ENCODE measurements around the gene TRAPPC8.
"Not testable (repeated sequence)": the region's sequence is repeated elsewhere in the genome, so short reads cannot be mapped to it uniquely, and the experiment has no call there.

TRAPPC8 gene

DNA sequence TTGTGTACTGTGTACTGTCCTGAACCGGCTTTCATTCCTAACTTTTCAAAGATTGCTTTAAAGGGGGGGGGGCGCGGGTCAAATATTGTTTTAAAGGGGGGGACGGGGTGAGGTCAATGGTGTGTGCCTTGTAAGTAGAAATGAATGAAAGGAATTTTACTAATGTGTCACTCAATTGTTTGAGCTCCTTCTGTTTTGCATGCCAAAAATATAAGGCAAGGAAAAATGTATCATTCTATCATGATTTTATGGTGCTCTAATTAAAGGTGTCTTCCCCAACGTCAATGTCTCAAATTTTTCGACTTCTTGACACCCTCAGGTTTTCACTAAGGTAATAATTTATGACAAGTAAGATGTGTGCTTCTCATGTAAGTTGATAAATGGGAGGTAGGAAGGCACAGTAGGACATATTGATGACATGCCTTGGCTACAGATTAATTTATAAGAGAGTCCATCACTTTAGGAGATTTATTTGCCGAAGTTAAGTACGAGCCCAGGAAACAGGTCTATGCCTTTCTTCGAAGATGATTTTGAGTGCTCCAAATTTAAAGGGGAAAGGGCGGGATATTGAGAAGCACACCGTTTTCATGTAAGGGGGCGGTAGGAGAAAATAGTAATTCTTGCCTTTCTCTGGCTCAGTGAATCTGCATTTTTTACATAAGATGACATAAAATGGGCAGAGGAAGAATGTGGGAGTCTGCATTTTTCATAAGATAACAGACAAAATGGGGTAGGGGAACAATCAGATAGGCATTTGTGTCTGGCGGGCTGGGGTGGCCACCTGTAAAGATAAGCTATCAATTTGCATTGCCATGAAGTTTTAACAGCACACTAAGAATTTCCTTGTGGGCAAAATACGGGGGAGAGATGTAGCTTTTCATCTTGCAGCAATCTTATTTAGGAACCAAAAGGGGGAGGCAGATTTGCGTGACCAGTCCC is 1.2 kb upstream of the TRAPPC8 start:
- no peak for DNase-seq

DNA sequence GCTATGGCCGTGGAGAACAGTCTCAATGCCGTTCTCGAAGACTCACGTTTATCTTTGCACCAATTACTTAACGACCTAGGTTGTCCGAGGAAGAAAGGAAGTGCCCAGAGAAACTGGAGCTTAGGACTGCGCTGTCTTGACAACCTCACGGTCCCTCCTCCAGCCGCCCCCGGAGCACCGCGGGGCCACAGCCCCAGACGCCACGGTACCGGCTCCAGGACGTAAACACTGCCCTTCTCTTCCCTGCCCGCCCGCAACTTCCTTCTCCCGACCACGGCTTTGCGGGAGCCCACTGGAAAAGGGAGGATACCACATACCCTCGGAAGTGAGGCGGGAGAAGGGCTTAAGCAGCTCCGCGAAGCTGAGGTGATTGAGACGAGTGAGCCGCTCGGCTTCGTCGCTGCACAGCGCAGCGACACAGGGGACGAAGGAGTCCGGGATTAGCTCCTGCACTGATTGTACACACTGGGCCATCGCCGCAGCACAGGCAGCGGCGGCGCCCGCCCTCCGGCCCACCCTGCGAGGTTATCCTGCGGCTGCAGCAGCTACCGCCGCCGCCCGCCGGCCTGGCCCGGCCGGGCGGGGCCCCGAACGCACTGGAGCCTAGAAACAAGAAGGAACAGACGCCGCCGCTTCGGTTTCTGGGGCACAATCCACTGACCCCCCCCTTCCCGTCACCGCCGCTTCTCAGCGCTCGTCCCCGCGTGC is 483 bp downstream of the TRAPPC8 start:
- peak; percentile 82 for DNase-seq

GRCh38 chr18:31941010-31941809 is 1.7 kb downstream of the TRAPPC8 start:
- DNase-seq: no peak

DNA sequence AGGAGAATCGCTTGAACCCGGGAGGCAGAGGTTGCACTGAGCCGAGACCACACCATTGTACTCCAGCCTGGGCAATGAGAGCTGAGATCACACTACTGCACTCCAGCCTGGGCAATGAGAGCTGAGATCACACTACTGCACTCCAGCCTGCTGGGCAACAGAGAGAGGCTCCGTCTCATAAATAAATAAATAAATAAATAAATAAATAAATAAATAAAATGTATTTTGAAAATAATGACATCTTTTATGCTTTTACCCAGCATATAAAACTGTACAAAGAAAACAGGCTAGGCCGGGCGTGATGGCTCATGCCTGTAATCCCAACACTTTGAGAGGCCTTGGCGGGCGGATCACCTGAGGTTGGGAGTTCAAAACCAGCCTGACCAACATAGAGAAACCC is 8.2 kb downstream of the TRAPPC8 start:
- not testable (repeated sequence) for DNase-seq

- no peak for DNase-seq
Measured at GRCh38 chr18:31931886-31932240, 11.1 kb downstream of the TRAPPC8 start.

DNA sequence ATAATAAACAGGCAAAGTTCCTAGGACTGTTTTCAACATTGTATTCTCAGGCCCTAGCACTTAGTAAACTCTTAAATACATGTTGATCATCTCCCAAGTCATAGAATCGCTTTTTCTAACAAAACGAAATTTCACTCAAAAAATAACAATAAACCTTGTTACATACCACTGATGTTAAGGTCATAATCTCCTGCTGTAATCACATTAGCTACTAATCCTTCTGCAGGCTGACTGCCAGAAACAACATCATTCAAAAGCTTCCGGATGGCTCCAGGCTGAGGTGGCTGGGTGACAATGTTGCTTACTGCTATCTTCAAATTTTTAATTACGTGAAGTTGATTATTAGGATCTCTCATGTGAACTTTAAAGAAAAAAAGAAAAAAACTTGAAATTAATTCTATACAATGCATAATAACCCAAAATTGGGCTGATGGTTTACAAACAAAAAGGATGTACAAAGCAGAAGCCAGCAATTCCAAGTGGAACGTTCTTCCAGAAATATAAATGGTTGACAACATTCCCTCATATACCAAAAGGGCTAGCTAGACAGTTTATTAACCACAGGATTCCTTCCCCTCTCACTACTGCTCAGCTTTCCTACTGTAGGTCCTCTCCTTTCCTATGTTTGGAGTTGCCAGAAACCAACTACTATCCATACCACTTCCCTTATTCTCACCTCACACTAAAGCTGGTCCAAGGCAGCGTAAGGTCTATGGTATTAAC is 11.6 kb downstream of the TRAPPC8 start:
- DNase-seq: no peak

DNA sequence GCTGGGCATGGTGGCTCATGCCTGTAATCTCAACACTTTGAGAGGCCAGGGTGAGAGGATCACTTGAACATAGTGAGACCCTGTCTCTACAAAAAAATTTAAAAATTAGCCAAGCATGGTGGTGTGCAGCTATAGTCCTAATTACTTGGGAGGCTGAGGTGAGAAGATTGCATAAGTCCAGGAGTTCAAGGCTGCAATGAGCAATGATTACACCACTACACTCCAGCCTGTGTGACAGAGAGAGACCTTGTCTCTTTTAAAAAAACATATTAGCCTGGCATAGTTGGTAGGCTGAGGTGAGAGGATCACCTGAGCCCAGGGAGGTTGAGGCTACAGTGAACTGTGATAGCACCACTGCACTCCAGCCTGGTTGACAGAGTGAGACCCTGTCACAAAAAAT is 13.7 kb downstream of the TRAPPC8 start:
- DNase-seq: no peak

DNA sequence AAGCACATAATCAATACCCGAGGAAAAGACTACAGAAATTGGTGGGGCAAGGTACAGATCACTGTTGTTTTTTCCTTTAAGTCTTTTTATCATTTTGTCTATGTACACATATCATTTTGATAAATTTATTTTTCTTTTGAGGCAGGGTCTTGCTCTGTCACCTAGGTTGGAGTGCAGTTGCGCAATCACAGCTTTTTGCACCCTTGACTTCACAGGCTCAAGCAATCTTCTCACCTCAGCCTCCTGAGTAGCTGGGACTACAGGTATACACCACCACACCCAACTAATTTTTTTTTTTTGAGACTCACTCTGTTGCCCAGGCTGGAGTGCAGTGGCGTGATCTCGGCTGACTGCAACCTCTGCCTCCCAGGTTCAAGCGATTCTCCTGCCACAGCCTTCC is 15.9 kb downstream of the TRAPPC8 start:
- DNase-seq: not testable (repeated sequence)

DNA sequence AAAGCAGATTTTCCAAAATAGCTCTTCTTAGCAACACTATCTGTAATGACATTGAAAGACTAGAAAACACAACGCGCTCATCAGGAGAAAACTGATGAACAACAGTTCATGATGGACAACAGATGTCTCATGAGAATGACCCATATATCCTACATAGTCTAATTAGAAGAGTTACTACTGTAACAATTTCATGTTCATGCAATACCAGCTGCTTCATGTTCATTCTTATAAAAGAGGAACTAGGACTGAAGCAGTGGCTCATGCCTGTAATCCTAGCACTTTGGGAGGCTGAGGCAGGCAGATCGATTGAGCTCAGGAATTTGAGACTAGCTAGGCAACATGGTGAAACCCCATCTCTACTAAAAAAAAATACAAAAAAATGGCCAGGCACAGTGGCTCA is 22.7 kb downstream of the TRAPPC8 start:
- no peak for DNase-seq

- not testable (repeated sequence) for DNase-seq
Measured at GRCh38 chr18:31919366-31919765, 23.6 kb downstream of the TRAPPC8 start.

DNA sequence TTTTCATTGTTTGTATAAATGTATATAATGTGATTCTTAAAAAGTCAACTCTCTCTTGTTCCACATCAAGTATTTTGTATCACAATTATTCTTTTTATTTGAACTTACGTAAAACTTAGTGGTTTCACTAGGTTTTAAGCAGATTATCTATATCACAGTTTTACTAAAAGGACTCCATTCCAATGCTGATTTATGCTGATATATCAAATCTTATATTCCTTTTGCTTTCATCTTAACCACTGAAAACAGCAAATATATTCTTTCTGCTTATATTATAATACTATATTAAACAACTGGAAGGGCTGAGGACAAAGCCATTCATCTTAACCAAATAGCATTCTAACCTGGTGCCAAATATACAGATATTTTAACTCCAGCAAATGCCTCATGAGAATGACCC is 24.2 kb downstream of the TRAPPC8 start:
- no peak for DNase-seq

DNA sequence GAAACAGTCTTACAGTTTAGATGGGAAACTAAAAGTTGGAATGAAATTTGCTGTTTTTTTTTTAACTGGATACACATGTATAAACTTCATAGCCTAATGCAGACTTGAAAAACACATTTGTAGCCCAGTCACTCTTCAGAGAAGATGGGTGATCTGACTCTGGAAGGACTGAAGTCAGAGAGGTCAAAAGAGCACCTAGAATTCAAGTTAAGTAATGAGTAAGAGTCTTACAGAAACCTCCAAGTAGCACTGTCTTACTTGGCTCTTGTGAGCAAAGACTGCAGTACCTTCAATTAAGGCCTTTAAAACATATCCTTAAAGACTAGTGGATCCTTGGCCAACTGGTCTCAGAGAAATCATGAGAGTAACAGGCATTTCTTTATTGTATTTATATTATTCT is 41.9 kb downstream of the TRAPPC8 start:
- no peak for DNase-seq

DNA sequence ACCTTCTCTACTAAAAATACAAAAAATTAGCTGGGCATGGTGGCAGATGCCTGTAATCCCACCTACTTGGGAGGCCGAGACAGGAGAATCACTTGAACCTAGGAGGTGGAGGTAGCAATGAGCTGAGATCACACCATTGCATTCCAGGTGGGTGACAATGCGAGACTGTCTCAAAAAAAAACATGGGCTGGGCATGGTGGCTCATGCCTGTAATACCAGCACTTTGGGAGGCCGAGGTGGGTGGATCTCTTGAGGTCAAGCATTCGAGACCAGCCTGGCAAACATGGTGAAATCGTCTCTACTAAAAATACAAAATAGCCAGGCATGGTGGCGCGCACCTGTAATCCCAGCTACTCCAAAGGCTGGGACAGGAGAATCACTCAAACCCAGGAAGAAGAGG is 43.2 kb downstream of the TRAPPC8 start:
- not testable (repeated sequence) for DNase-seq

DNA sequence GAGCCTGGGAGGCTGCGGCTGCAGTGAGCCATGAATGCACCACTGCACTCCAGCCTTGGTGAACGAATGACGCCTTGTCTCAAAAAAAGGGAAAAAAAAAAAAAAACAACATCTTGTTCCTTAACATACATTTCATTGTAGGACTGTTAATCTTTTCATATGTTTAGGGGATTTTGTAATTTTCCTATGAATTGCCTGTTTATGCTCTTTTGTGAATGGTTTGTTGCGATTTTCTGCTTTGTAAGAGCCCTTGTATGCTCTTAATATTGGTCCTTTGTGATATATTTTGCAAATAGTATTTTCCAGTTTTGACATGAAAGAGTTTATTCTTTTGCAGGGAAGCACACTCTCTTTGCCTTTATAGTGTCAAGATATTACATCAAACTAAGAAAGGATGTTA is 50.0 kb downstream of the TRAPPC8 start:
- no peak for DNase-seq

- DNase-seq: no peak
Measured at GRCh38 chr18:31891566-31891965, 51.4 kb downstream of the TRAPPC8 start.

GRCh38 chr18:31884020-31884419 is 58.9 kb downstream of the TRAPPC8 start:
- no peak for DNase-seq

DNA sequence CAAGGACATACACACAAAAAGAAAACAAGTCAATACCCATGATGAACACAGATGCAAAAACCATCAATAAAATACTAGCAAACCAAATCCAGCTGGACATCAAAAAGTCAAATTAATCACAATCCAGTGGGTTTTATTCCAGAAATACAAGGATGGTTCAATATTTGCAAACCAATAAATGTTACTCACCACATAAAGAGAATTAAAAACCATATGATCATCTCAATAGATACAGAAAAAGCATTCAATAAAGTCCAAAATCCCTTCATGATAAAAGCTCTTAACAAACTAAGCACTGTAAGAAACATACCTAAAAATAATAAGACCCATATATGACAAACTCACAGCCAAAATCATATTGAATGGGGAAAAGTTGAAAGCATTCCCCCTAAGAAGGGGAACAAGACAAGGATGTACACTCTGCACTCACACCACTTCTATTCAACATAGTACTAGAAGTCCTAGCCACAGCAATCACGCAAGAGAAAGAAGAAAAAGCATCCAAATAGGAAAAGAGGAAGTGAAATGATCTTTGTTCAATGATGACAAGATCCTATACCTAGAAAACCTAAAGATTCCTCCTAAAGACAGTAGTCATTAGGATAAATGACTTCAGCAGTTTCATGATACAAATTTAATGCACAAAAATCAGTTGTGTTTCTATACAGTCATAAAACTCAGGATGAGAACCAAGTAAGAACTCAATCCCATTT is 62.6 kb downstream of the TRAPPC8 start:
- DNase-seq: no peak

DNA sequence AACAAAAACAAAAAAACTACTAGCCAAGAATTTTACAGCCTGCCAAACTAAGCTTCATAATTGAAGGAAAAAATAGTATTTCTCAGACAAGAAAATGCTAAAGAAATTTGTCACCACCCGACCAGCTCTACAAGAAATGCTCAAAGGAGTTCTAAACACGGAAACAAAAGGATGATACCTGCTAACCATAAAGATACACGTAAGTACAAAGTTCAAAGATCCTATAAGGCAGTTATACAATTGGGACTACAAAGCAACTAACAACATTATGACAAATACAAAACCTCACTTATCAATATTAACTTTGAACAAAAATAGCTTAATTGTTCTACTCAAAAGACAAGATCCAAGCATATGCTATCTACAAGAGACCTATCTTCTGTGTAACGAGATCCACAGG is 64.6 kb downstream of the TRAPPC8 start:
- DNase-seq: no peak

DNA sequence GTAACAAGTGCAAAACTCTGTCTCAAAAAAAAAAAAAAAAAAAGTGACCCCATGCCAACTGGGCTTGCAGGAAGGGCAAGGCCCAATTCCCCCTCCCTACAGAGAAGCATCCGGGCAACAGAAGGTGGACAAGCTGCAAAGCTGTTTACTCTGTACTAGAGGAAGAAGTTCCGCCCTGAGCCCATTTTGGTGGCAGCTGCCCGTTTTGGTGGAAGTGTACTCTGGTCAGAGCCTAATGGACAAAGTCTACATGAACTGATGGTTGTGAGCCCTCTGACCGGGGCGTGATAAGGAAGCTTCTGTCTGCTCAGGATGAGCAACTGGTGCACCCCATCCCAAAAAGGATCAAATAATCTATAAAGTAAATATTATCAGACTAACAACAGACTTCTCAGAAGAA is 65.0 kb downstream of the TRAPPC8 start:
- DNase-seq: no peak

- no peak for DNase-seq
Measured at GRCh38 chr18:31876707-31877106, 66.2 kb downstream of the TRAPPC8 start.

DNA sequence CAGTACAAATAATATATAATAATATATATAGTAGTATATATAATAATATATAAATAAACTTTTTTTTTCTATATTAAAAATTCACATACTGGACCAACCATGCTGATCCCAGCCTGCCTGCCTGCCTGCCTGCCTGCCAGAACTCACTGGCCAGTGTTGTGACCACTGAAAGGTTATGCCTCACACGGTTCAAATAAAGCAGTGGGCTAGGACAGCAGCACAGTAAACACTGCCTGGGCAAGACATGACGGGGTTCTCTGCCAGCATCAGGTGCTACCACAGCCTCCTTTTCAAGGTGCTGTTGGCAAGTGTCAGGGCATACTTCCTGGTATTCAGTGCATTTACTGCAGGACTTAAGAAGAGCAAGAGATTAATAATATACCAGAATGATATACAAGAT is 67.6 kb downstream of the TRAPPC8 start:
- DNase-seq: no peak

DNA sequence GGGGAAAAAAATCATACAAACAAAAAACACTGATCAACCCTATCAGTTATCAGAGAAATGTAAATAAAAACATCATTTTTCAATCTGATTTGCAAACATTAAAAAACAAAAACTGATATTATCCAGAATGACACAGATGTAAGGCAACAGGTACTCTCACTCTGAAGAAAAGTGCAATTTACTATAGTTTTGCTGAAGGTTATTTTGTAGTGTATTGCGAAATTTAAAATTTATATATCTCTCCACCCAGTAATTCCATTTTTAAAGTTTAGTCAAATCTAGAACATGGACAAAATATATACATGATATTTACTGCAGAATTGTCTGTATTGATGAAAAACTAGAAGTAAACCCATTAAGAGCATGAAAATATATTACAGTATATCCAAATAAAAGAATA is 79.8 kb downstream of the TRAPPC8 start:
- no peak for DNase-seq

Measured in NCI-H510A treated with DMSO at 0.1 percent for 48 hours (cell line).